Breast epithelium (tissue), 3 donors: ENCODE measurements around the gene TRERF1. TPM values are rescaled to one million over a fixed set of nuclear protein-coding genes. Genes with fewer than 3 reads are reported as not detected.

Experiments
- total RNA-seq, 3 donors: library from RNA; depleted of rRNA; stranded (reverse); fragments of >200 nt; gene quantifications; one replicate each; pipeline ENCODE4 v1.1.0, GENCODE V29; 2016

TRERF1 gene
- total RNA-seq, 3 donors from 2014 or later: 3.9 to 5.4 (median 4.1) TPM

Other genes with a start within 250 kb of the TRERF1 start
- 10 to 100 TPM; 25.6 to 37.0 (median 33.4) TPM for gene MRPS10, start 234.1 kb downstream of the TRERF1 start, total RNA-seq
- 10 to 100 TPM; 33.8 to 46.2 (median 33.8) TPM for gene UBR2, start 112.1 kb upstream of the TRERF1 start, total RNA-seq